Colonic mucosa (tissue), 4 donors: Measurements from ENCODE around the gene USP36. TPM values are rescaled to one million over a fixed set of nuclear protein-coding genes. Genes with fewer than 3 reads are reported as not detected.
"Not testable (repeated sequence)": the region's sequence is repeated elsewhere in the genome, so short reads cannot be mapped to it uniquely, and the experiment has no call there.

Source experiments
- DNase-seq: peaks from one replicate; pipeline ENCODE4 v3.0.0-alpha.2; 2020
- H3K27ac ChIP-seq: fragments of 200-600 bp; one replicate; pipeline ENCODE4 v1.8.0; 2021
- H3K27me3 ChIP-seq: fragments of 200-600 bp; one replicate; pipeline ENCODE4 v1.8.0; 2021
- H3K36me3 ChIP-seq: fragments of 200-600 bp; one replicate; pipeline ENCODE4 v1.8.0; 2021
- H3K4me1 ChIP-seq: fragments of 200-600 bp; one replicate; pipeline ENCODE4 v1.8.0; 2021; ENCODE audit warnings: mild to moderate bottlenecking
- H3K4me3 ChIP-seq: fragments of 200-600 bp; one replicate; pipeline ENCODE4 v1.8.0; 2021
- H3K9ac ChIP-seq, 2 donors: one replicate each; pipeline ENCODE4 v1.7.0; 2013; ENCODE audit warnings: control low read depth in 2 of 2, low read depth in 2 of 2, low read length in 2 of 2
- H3K9me3 ChIP-seq: fragments of 200-600 bp; one replicate; pipeline ENCODE4 v1.8.0; 2021
- intact Hi-C: fragments of 100-400 bp; cut with DNase I; formaldehyde crosslinking; loops from one replicate; pipeline ENCODE4 v1.14.1; 2022
- total RNA-seq, 2 donors: library from RNA; stranded (reverse); fragmentation: NEBNext Ultra II Directional in 1 of 2; extraction: Animal tissue kit (Norgen Biotek cat#: 25700) in 1 of 2; gene quantifications; one replicate each; pipeline ENCODE4 v1.2.1, GENCODE V29; 2021
- TF ChIP-seq, protein P1 (sequence below): fragments of 200-600 bp; IDR thresholded peaks from one replicate; pipeline ENCODE4 v1.8.0; 2022; ENCODE audit warnings: antibody characterized with exemption, mild to moderate bottlenecking
- donor health status: healthy.
- donor health status: DM: no; HTN: no; CAD: no.
- donor health status: DM: no; HTN: no; CAD: no.

The USP36 gene
- total RNA-seq, 2 donors from 2014 or later, result 27.4 to 32.6 TPM

- no peaks in the 10 kb centered on the region for H3K27me3 ChIP-seq
- intact Hi-C loops, result no loop called here
- DNase-seq, result peak; percentile 42
- TF ChIP-seq, protein P1, sequence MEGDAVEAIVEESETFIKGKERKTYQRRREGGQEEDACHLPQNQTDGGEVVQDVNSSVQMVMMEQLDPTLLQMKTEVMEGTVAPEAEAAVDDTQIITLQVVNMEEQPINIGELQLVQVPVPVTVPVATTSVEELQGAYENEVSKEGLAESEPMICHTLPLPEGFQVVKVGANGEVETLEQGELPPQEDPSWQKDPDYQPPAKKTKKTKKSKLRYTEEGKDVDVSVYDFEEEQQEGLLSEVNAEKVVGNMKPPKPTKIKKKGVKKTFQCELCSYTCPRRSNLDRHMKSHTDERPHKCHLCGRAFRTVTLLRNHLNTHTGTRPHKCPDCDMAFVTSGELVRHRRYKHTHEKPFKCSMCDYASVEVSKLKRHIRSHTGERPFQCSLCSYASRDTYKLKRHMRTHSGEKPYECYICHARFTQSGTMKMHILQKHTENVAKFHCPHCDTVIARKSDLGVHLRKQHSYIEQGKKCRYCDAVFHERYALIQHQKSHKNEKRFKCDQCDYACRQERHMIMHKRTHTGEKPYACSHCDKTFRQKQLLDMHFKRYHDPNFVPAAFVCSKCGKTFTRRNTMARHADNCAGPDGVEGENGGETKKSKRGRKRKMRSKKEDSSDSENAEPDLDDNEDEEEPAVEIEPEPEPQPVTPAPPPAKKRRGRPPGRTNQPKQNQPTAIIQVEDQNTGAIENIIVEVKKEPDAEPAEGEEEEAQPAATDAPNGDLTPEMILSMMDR, result no peak
- peak overlapping the region in 1 of 2 donors; percentile 63 for H3K9ac ChIP-seq
- H3K36me3 ChIP-seq, result no peaks in the 10 kb centered on the region
- H3K4me1 ChIP-seq, result peaks cover 10% of the 10 kb centered on the region
- H3K27ac ChIP-seq, result peak overlapping the region; percentile 72
- H3K4me3 ChIP-seq, result no peak overlapping the region
- H3K9me3 ChIP-seq, result no peaks in the 10 kb centered on the region
Observed at GRCh38 chr17:78879635-78880186, 39.1 kb upstream of the USP36 start.

DNA sequence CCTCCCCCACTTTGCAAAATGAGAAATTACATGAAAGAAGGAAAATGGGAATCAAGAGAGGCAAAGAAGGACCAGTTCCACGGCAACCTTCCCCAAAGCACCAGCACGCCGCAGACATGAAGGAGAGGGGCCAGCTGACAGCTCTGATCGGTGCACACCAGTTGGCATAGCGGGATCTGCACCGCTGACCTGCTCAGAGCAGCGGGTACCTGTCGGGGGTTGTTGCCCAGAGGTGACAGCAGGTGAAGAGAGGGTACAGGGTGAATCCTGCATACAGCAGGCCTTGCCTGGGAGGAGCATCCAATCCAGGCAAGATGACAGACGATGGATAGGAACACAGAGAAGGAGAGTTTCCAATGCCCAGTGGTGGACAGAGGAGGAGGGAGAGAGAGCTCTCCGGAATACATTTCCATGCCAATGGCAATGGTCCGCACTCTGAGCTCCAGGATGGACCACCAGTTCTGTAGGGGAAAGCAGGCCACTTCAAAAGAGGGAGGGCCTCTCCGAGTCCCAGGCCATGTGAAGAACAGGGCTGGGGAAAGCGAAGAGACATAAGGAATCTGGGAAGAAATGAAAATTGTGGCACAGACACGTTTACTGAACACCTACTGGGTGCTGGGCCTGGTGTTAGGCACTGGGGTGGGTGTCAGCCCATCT, 38.4 kb upstream of the USP36 start:
- DNase-seq, result no peak
- intact Hi-C loops, result no loop called here
- Histone ChIP-seq H3K27me3 (no peaks in the 10 kb centered on the region), H3K4me3 (no peak overlapping the region), H3K4me1 (peaks cover 10% of the 10 kb centered on the region), H3K27ac (peak overlapping the region; percentile 72), H3K36me3 (no peaks in the 10 kb centered on the region), H3K9me3 (no peaks in the 10 kb centered on the region), H3K9ac (peak overlapping the region in 1 of 2 donors; percentile 47)
- TF ChIP-seq, protein P1, result no peak

DNA sequence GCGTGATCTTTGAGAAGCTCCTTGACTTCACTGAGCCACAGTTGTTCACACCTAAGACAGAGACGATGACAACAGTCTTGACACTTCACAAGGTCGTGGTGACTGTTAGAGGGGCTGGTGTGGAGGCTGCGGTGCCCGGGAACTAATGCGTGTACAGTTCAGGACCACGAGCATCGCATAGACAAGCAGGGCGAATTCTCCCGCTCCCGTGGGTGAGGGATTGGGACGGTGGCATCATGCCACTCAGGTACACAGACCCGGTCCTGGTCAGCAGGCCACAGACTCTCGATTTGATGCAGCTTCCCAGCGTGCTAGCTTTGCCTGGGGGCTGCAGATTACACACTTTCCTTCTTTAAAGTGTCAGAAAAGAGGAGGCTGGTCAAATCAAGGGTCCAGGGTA, 37.6 kb upstream of the USP36 start:
- H3K4me1 ChIP-seq, result peaks cover 5% of the 10 kb centered on the region

DNA sequence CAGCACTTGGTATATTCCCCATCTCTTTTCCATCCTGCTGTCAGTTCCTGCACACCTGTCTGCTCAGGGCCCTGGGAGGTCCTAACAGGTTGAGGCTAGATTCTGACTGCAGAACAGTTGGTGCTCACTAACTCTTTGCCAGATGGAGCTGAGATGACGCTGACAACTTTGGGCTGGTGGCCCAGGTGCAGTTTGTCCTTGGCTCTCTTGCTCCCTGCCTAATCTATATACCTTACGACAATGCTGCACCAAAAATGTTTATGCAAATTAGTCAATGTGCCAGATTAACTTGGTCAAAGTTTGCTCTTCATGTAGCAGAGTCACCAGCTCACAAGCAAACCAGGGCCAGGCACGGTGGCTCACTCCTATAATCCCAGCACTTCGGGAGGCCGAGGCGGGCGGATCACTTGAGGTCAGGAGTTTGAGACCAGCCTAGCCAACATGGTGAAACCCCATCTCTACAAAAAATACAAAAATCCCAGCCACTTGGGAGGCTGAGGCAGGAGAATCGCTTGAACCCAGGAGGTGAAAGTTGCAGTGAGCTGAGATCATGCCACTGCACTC, 36.4 kb upstream of the USP36 start:
- H3K9ac ChIP-seq, H3K36me3 ChIP-seq, H3K27me3 ChIP-seq, H3K9me3 ChIP-seq, H3K27ac ChIP-seq, H3K4me1 ChIP-seq, DNase-seq, H3K4me3 ChIP-seq, intact Hi-C loops: not testable (repeated sequence)

More for the DNA sequence above, 37.6 kb upstream of the USP36 start:
- no peaks in the 10 kb centered on the region for H3K9me3 ChIP-seq
- H3K9ac ChIP-seq, result no peak overlapping the region
- H3K36me3 ChIP-seq, result no peaks in the 10 kb centered on the region
- H3K4me3 ChIP-seq, result no peak overlapping the region
- intact Hi-C loops, result no loop called here
- DNase-seq, result no peak
- H3K27me3 ChIP-seq, result no peaks in the 10 kb centered on the region
- TF ChIP-seq, protein P1, result no peak
- no peak overlapping the region for H3K27ac ChIP-seq

GRCh38 chr17:78876094-78876597, 35.5 kb upstream of the USP36 start:
- Histone ChIP-seq H3K9ac (no peak overlapping the region), H3K4me1 (peaks cover 5% of the 10 kb centered on the region), H3K9me3 (no peaks in the 10 kb centered on the region), H3K27me3 (no peaks in the 10 kb centered on the region), H3K27ac (no peak overlapping the region), H3K36me3 (no peaks in the 10 kb centered on the region), H3K4me3 (no peak overlapping the region)
- intact Hi-C loops, result no loop called here
- TF ChIP-seq, protein P1, result no peak
- no peak for DNase-seq
